ENCODE data around the gene SIK3.
A peak's percentile ranks its signal among the peaks of the same experiment; 100 is the strongest.

Gene SIK3

GRCh38 chr11:117110294-117110950 is 12.2 kb upstream of the SIK3 start:
- no peak for DNase-seq (ENCODE audit: low spot score)

GRCh38 chr11:117107701-117108590 is 9.7 kb upstream of the SIK3 start:
- DNase-seq (ENCODE audit: low spot score) = no peak

GRCh38 chr11:117100556-117100955 is 2.3 kb upstream of the SIK3 start:
- no peak for DNase-seq (ENCODE audit: low spot score)

- DNase-seq (ENCODE audit: low spot score) = no peak
Observed at GRCh38 chr11:117099696-117100095, 1.5 kb upstream of the SIK3 start.

GRCh38 chr11:117097389-117098268 is 599 bp downstream of the SIK3 start:
- DNase-seq (ENCODE audit: low spot score) = no peak

GRCh38 chr11:117097014-117097388 is 1.2 kb downstream of the SIK3 start:
- DNase-seq (ENCODE audit: low spot score) = no peak

GRCh38 chr11:117096201-117096991 is 1.8 kb downstream of the SIK3 start:
- DNase-seq (ENCODE audit: low spot score) = peak; percentile 59

GRCh38 chr11:117095284-117096161 is 2.7 kb downstream of the SIK3 start:
- peak; percentile 34 for DNase-seq (ENCODE audit: low spot score)

GRCh38 chr11:117094776-117095175 is 3.5 kb downstream of the SIK3 start:
- DNase-seq (ENCODE audit: low spot score) = no peak

- DNase-seq (ENCODE audit: low spot score) = no peak
Observed at GRCh38 chr11:117092951-117093590, 5.2 kb downstream of the SIK3 start.

GRCh38 chr11:117091753-117092477 is 6.3 kb downstream of the SIK3 start:
- DNase-seq (ENCODE audit: low spot score) = no peak

GRCh38 chr11:117090111-117090706 is 8.0 kb downstream of the SIK3 start:
- DNase-seq (ENCODE audit: low spot score) = no peak

- no peak for DNase-seq (ENCODE audit: low spot score)
Observed at GRCh38 chr11:117089685-117090084, 8.5 kb downstream of the SIK3 start.

- DNase-seq (ENCODE audit: low spot score) = no peak
Observed at GRCh38 chr11:117087446-117087845, 10.8 kb downstream of the SIK3 start.

- no peak for DNase-seq (ENCODE audit: low spot score)
Observed at GRCh38 chr11:117084992-117085391, 13.2 kb downstream of the SIK3 start.

- DNase-seq (ENCODE audit: low spot score) = no peak
Observed at GRCh38 chr11:117083011-117083935, 15.0 kb downstream of the SIK3 start.

- no peak for DNase-seq (ENCODE audit: low spot score)
Observed at GRCh38 chr11:117081908-117082307, 16.3 kb downstream of the SIK3 start.

- no peak for DNase-seq (ENCODE audit: low spot score)
Observed at GRCh38 chr11:117080370-117080769, 17.9 kb downstream of the SIK3 start.
